ENCODE data around the gene MYCBPAP.

MYCBPAP gene

GRCh38 chr17:50507871-50508572 is at the start of gene MYCBPAP:
MYCBPAP (plus strand) TSS chr17:50508439; CDS start chr17:50508675, 236 bp downstream.
- DNase-seq (ENCODE audit: low read depth) = no peak

GRCh38 chr17:50458701-50459676 is 49.2 kb upstream of the MYCBPAP start:
- no peak for DNase-seq (ENCODE audit: low read depth)

GRCh38 chr17:50459756-50460155 is 48.5 kb upstream of the MYCBPAP start:
- DNase-seq (ENCODE audit: low read depth) = no peak

- DNase-seq (ENCODE audit: low read depth) = no peak
Measured at GRCh38 chr17:50460831-50461526, 47.3 kb upstream of the MYCBPAP start.

- no peak for DNase-seq (ENCODE audit: low read depth)
Measured at GRCh38 chr17:50461550-50462132, 46.6 kb upstream of the MYCBPAP start.

GRCh38 chr17:50462446-50462845 is 45.8 kb upstream of the MYCBPAP start:
- DNase-seq (ENCODE audit: low read depth) = no peak

- no peak for DNase-seq (ENCODE audit: low read depth)
Measured at GRCh38 chr17:50464121-50464520, 44.1 kb upstream of the MYCBPAP start.

GRCh38 chr17:50464736-50465135 is 43.5 kb upstream of the MYCBPAP start:
- DNase-seq (ENCODE audit: low read depth) = no peak

GRCh38 chr17:50465171-50465570 is 43.1 kb upstream of the MYCBPAP start:
- no peak for DNase-seq (ENCODE audit: low read depth)

- DNase-seq (ENCODE audit: low read depth) = no peak
Measured at GRCh38 chr17:50465635-50466034, 42.6 kb upstream of the MYCBPAP start.

- DNase-seq (ENCODE audit: low read depth) = no peak
Measured at GRCh38 chr17:50466371-50467113, 41.7 kb upstream of the MYCBPAP start.

- DNase-seq (ENCODE audit: low read depth) = no peak
Measured at GRCh38 chr17:50467114-50467854, 41.0 kb upstream of the MYCBPAP start.

GRCh38 chr17:50467855-50468303 is 40.4 kb upstream of the MYCBPAP start:
- DNase-seq (ENCODE audit: low read depth) = no peak

GRCh38 chr17:50468304-50469207 is 39.7 kb upstream of the MYCBPAP start, which contains the start of gene CHAD:
CHAD (minus strand) TSS chr17:50468880; CDS start chr17:50468813, 67 bp downstream.
- no peak for DNase-seq (ENCODE audit: low read depth)

GRCh38 chr17:50469208-50469605 is 39.0 kb upstream of the MYCBPAP start:
- DNase-seq (ENCODE audit: low read depth) = no peak

GRCh38 chr17:50469671-50470305 is 38.5 kb upstream of the MYCBPAP start:
- no peak for DNase-seq (ENCODE audit: low read depth)

- DNase-seq (ENCODE audit: low read depth) = no peak
Measured at GRCh38 chr17:50470426-50470825, 37.8 kb upstream of the MYCBPAP start.

- no peak for DNase-seq (ENCODE audit: low read depth)
Measured at GRCh38 chr17:50471009-50471905, 37.0 kb upstream of the MYCBPAP start.
